GM08714 (cell line): ENCODE data around the gene ME2.
"Not testable (repeated sequence)": the region's sequence is repeated elsewhere in the genome, so short reads cannot be mapped to it uniquely, and the experiment has no call there.

Source experiments
- H3K4me3 ChIP-seq: fragments of 200-500 bp; sonication (Bioruptor generic); 2 replicates; pipeline ENCODE4 v1.5.1; 2014; ENCODE audit warnings: mild to moderate bottlenecking, low read length, inconsistent platforms
- ZNF274 ChIP-seq: IDR thresholded peaks from 2 replicates; pipeline ENCODE4 v1.6.1; 2012; ENCODE audit warnings: mild to moderate bottlenecking, low read depth, low read length

ME2 gene

GRCh38 chr18:50961974-50962373, 83.1 kb downstream of the ME2 start:
- H3K4me3 ChIP-seq: no peak overlapping the region
- TF ChIP-seq ZNF274: no peak

GRCh38 chr18:50967714-50968661, 89.1 kb downstream of the ME2 start, which contains the start of gene ELAC1:
ELAC1 (plus strand) TSS chr18:50968040; CDS start chr18:50974405, 6,365 bp downstream.
- peak within 1 kb of the TSS; percentile 96 for H3K4me3 ChIP-seq
- no peak for TF ChIP-seq ZNF274

DNA sequence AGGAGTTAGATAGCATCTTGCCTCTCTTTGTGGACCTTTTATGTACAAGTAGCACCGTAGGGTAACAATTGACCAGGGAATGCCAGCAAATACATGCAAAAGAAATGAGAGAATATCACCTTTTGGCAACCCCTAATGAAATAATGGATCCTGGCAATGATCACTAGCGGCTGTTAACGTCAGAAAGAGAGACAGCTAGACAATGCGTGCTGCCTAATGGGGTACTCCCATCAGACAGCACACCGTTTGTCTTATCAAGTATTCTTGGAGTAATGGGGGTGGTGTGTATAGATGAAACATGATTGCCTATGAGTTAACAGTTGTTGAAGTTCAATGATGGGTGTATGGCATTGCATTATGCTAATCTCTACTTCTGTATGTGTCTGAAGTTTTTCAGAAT, 90.5 kb downstream of the ME2 start:
- no peak overlapping the region for H3K4me3 ChIP-seq
- no peak for TF ChIP-seq ZNF274

- H3K4me3 ChIP-seq: no peak overlapping the region
- TF ChIP-seq ZNF274: no peak
Observed at GRCh38 chr18:50970006-50970405, 91.1 kb downstream of the ME2 start.

GRCh38 chr18:50972404-50972803, 93.5 kb downstream of the ME2 start:
- H3K4me3 ChIP-seq: not testable (repeated sequence)

GRCh38 chr18:50973367-50974126, 94.6 kb downstream of the ME2 start:
- no peak for TF ChIP-seq ZNF274
- H3K4me3 ChIP-seq: no peak overlapping the region

GRCh38 chr18:50977037-50977760, 98.3 kb downstream of the ME2 start:
- no peak for TF ChIP-seq ZNF274

GRCh38 chr18:50981381-50981780, 102.5 kb downstream of the ME2 start:
- no peak for TF ChIP-seq ZNF274
- H3K4me3 ChIP-seq: no peak overlapping the region

More at GRCh38 chr18:50977037-50977760, 98.3 kb downstream of the ME2 start:
- H3K4me3 ChIP-seq: no peak overlapping the region

DNA sequence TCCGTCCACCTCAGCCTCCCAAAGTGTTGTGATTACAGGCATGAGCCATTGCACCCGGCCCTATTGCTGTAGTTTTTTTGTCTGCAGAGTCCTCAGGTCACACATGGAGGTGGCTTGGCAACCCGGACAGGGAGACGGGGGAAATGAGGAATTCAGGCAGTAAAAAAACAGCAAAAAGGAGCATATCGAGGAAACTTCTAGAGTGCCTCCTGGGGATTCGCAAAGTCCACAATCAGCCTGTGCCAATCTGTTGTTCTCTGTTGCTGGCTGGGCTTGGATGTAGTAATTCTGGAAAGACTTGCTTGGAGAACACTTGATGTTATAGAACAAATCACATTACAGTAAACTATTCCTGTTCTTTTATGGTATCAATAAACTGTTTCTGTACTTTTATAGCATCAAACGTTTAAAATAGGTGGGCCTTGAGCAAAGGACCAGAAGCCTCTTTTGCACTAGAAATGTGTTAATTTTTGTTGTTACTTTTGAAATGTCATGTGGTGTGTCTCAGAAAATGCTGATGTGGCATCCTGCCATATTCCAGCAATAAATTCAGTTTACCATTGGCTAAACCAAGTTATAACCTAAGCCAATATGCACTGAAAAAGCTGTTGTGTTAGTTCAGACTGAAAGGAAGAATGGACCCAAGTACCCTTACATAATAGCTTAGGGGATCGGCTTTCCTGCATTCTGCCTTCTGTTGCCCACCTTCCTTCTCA, 103.3 kb downstream of the ME2 start:
- H3K4me3 ChIP-seq: no peak overlapping the region
- TF ChIP-seq ZNF274: no peak

- TF ChIP-seq ZNF274: no peak
- no peak overlapping the region for H3K4me3 ChIP-seq
Observed at GRCh38 chr18:50982802-50983179, 103.9 kb downstream of the ME2 start.

- no peak overlapping the region for H3K4me3 ChIP-seq
- TF ChIP-seq ZNF274: no peak
Observed at GRCh38 chr18:50986360-50987087, 107.6 kb downstream of the ME2 start.

DNA sequence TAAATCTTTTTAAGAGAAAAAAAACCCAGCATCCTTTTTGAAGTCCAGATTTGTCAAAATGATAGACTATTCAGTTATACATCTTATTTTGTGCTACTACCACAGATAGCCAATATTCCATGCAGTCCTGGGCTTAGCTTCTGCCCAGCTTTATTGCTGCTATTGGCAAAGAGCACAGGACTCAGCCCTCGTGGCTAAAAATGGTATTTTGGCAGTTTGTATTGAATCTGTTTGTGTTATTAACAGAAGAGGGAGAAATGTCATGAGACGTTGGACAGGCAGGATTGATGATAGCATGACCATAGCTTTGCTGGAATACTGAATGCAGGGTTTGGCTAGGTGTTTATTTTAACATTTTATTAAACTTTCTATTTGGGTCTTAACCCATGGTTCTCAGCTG, 108.3 kb downstream of the ME2 start:
- no peak overlapping the region for H3K4me3 ChIP-seq
- TF ChIP-seq ZNF274: no peak

GRCh38 chr18:50989711-50990110, 110.8 kb downstream of the ME2 start:
- no peak for TF ChIP-seq ZNF274

More at GRCh38 chr18:50989711-50990110, 110.8 kb downstream of the ME2 start:
- no peak overlapping the region for H3K4me3 ChIP-seq
